GM13977 (cell line): Measurements from ENCODE around the gene IGLL5.
"Not testable (repeated sequence)": the region's sequence is repeated elsewhere in the genome, so short reads cannot be mapped to it uniquely, and the experiment has no call there.

Experiments used
- DNase-seq: peaks from one replicate; pipeline ENCODE4 v3.0.0; 2012; ENCODE audit warnings: low spot score
- in situ Hi-C: fragments of 300-500 bp; cut with MboI; formaldehyde crosslinking; loops from one replicate; pipeline ENCODE4 v1.12.0; 2022; ENCODE audit warnings: low sequenced_read_pairs, low pct_unique_long_range_greater_than_20kb, mixed read lengths, inconsistent platforms; ENCODE audit not compliant: unreplicated experiment
- TF ChIP-seq, protein P1 (sequence below): IDR thresholded peaks from 2 replicates; pipeline ENCODE4 v1.5.1; 2012; ENCODE audit warnings: mild to moderate bottlenecking, control low read depth; ENCODE audit not compliant: insufficient read depth; ENCODE audit errors: extremely low read depth, missing control alignments

The IGLL5 gene

DNA sequence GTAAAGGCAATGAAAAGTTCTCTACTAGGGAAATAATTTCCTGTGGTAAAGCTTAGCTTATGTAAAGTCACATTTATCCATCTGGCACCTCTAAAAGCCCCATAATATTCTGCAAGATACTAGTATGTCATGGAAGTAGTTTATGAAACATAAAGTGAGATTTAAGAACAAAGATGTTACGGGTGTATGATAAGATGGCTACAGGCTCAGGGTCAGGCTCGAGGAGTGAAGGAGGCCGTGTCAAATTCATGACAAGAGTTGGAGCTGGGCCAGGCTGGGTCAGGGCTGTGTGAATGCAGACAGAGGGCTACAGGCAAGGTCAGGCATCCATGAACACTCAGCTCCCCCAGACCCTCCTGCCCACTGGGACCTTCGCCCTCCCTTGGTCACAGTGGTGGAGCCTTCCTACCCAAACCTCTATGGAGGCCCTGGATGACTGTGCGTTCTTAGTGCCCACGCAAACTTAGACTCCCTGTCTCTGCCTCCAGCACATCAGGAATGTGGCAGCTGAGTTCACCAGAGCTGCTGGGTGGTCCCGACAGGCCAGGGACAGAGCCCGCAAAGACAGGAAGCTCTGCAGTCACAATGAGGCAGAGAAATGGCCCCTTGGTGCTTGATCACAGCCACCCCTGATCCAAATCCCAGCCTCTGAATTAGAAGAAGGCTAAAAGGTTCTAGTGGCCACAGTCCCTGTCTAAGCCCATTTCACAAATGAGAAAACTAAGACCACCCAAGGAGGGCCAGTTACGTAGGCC lies 14.8 kb downstream of the IGLL5 start:
- no peak for DNase-seq

DNA sequence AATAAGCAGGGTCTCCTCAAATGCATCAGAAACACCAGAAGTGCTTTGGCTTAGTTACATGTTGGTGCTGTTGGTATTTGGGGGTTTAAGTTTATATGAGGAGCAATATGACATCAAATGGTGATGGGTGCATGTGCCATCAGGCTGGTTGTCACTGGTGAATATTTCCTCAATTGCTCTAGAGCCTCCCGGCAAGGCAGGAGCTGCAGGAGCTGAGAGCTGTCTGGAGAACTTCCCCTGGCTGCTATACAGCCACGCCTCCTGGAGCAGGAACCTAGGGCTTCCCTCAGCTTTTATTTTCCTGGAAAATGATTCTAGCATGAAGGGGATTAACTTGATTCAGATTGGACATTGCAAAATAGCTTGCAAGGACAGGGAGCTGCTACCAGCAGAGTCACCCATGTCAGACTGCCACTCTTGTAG lies 15.8 kb downstream of the IGLL5 start:
- TF ChIP-seq, protein P1, sequence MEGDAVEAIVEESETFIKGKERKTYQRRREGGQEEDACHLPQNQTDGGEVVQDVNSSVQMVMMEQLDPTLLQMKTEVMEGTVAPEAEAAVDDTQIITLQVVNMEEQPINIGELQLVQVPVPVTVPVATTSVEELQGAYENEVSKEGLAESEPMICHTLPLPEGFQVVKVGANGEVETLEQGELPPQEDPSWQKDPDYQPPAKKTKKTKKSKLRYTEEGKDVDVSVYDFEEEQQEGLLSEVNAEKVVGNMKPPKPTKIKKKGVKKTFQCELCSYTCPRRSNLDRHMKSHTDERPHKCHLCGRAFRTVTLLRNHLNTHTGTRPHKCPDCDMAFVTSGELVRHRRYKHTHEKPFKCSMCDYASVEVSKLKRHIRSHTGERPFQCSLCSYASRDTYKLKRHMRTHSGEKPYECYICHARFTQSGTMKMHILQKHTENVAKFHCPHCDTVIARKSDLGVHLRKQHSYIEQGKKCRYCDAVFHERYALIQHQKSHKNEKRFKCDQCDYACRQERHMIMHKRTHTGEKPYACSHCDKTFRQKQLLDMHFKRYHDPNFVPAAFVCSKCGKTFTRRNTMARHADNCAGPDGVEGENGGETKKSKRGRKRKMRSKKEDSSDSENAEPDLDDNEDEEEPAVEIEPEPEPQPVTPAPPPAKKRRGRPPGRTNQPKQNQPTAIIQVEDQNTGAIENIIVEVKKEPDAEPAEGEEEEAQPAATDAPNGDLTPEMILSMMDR = no peak
- no peak for DNase-seq
- in situ Hi-C loops = loop anchor here (10.0 kb wide), 1 partner anchor 579 kb away; no protein-coding TSS in a partner anchor

More for the DNA sequence above, 14.8 kb downstream of the IGLL5 start:
- TF ChIP-seq, protein P1 = no peak
- in situ Hi-C loops = loop anchor here (10.0 kb wide), 1 partner anchor 578 kb away; no protein-coding TSS in a partner anchor

DNA sequence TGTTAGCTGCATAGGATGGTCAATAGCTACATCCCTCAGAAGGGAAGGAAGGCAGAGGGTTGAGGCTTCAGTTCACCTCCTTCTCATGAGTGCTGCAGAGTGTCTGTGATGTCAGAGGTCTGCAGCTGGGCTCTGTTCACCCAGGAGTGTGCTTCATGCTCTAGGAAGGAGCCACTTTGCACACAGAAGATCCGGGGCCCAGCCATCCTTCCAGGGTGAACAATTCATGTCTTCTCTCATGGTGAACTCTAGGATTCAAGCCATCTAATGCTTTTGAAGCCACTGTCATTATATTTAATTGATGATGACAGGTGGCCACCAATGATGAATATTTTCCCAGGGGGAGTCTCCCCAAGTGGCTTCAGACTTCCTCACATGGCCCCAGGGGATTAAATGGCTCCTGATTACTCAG lies 16.2 kb downstream of the IGLL5 start:
- in situ Hi-C loops = loop anchor here (10.0 kb wide), 1 partner anchor 579 kb away; no protein-coding TSS in a partner anchor
- DNase-seq = not testable (repeated sequence)

DNA sequence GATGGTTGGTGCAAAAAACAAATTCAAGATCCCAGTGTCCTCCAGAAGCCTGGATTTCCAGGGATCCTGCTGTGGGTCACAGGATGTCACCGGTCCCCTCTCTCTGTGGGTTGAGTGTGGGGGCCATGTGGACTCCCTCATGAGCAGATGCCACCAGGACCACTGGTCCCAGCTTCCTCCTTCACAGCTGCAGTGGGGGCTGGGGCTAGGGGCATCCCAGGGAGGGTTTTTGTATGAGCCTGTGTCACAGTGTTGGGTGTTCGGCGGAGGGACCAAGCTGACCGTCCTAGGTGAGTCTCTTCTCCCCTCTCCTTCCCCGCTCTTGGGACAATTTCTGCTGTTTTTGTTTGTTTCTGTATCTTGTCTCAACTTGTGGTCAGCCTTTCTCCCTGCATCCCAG lies 17.1 kb downstream of the IGLL5 start:
- DNase-seq = not testable (repeated sequence)
- in situ Hi-C loops = loop anchor here (5.0 to 10.0 kb wide), 2 partner anchors 38 to 580 kb away; no protein-coding TSS in a partner anchor

DNA sequence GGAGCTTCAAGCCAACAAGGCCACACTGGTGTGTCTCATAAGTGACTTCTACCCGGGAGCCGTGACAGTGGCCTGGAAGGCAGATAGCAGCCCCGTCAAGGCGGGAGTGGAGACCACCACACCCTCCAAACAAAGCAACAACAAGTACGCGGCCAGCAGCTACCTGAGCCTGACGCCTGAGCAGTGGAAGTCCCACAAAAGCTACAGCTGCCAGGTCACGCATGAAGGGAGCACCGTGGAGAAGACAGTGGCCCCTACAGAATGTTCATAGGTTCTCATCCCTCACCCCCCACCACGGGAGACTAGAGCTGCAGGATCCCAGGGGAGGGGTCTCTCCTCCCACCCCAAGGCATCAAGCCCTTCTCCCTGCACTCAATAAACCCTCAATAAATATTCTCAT lies 18.8 kb downstream of the IGLL5 start:
- in situ Hi-C loops = loop anchor here (5.0 to 10.0 kb wide), 2 partner anchors 36 to 582 kb away; no protein-coding TSS in a partner anchor
- DNase-seq = not testable (repeated sequence)

DNA sequence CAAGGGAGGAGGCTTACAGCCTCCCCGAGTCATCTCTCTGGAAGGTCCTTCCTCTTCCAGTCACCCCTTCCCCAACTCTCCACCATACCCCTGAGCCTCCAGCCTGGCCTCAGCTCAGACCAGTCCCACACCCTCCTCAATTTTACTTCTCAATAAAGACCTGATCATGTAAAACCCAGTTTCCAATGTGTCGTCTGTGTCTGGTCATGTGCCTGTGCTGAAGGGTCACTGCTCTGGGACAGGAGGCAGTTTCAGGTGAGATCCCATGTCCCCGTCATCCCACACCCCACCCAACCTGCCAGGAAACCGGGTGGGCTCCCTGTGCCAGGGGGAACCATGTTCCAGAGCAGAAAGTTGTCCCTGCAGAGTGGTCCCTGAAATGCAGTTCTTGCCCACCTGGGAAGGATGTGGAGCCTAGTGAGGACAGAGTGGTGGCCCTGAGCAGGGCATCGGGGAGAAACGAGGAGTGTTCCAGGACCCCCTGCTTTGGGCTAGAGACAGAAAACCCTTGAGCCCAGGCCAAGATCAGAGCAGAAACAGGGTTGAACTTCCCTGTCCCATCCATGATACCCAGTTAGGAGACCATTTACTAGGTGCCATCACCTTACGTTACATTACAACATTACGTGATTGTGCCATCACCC lies 19.4 kb downstream of the IGLL5 start:
- in situ Hi-C loops = loop anchor here (5.0 to 10.0 kb wide), 2 partner anchors 35 to 582 kb away; no protein-coding TSS in a partner anchor
- TF ChIP-seq, protein P1 = no peak
- DNase-seq = no peak

DNA sequence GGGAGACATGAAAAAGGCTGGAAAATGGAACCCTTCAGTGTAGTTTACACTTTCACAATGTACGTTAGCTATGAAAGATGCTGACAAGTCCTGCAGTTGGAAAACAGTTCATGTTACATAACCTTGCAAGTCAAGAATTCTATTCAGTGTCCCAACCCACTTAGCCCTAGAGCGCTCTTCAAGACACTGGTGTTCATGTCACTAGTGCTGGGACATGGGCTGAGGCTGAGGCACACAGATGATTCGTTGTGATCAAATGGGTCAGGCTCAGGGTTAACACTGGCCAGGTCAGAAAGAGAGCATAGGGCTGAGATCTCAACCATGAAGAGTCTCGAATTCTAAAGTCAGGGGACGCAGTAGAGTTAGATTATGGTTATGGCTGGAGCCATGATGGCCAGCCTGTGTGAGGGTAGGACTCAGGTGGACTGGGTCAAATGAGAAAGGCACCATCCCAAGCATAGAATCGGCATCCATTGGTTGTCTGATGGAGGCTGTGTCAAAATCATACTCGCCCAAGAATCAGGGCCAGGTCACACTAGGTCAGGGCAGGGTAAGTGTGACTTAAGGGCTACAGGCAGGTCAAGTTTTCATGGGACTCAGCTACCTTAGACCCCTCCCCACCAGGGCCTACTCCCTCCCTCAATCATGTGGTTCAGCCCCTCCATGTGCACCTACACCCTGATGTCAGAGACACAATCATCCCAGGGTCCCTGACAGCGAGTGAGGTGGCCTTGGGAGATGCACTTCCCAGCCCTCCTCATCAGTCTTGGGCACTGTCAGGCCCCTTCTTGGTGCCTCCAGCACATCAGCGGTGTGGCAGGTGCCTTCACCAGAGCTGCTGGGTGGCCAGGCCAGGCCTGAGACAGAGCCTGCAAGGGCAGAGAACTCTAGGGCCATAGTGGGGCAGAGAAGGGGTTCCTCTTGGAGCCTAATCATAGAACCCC lies 20.2 kb downstream of the IGLL5 start:
- no peak for DNase-seq
- TF ChIP-seq, protein P1 = no peak
- in situ Hi-C loops = loop anchor here (5.0 to 10.0 kb wide), 2 partner anchors 34 to 583 kb away; no protein-coding TSS in a partner anchor
